Measurements from ENCODE around the gene OSTN. TPM values are rescaled to one million over a fixed set of nuclear protein-coding genes. Genes with fewer than 3 reads are reported as not detected.

Gene OSTN
- total RNA-seq, 1 experiment from 2014 or later = not detected

GRCh38 chr3:191313296-191313695, 114.3 kb downstream of the OSTN start:
- no peak for DNase-seq (ENCODE audit: low spot score)

DNA sequence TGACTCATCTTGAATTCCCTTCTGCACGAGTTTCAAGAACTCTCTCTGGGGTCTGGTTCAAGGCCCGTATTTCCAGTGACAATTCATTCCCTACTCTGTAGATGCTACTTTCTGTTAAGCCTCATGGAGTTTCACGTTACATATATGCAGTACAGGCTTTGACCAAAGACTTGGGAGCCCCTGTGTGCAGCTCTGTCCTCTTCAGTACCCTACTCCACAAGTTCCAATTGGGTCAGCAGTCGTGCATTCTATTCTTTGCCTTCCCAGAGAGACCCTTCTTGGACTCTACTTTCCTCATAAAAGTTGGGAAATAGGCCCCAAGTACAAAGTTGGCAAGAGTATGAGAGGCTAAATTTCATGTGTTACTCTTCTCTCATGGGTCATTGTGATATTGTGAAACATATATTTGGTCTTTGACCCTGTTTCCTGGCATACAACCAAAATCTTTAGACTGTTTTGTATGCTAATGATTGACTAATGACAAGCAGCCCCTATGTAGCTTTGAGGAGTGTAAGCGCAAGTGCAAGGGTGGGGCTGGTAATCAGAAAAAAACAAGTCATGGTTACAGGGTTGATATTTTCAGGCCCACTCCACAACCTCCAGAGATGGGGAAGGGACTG, 115.2 kb downstream of the OSTN start:
- DNase-seq (ENCODE audit: low spot score) = no peak

Other genes starting within 250 kb of the OSTN start
- 106 and 121 TPM in 2 replicates for gene CCDC50, start 130.2 kb downstream of the OSTN start, total RNA-seq (2014; rRNA removed; shearing (Covaris generic))
- 0.95 TPM in 1 of 2 replicates, not detected in the other for gene UTS2B, start 131.3 kb downstream of the OSTN start, total RNA-seq (2014; rRNA removed; shearing (Covaris generic))

Measured in H4 (cell line).